DND-41 (cell line): ENCODE measurements around the gene GP9.

Experiments used
- ATAC-seq: fragments of 200-7000 bp; cut with Tn5 transposase; 3 replicates; pipeline ENCODE4 v1.9.1; 2021; ENCODE audit warnings: low read depth; ENCODE audit not compliant: insufficient read depth
- DNase-seq: peaks from one replicate; pipeline ENCODE4 v3.0.0-alpha.2; 2020
- H2AFZ ChIP-seq: 2 replicates; pipeline ENCODE4 v1.6.0; 2012; ENCODE audit warnings: low read depth, low read length
- H3K27ac ChIP-seq: 2 replicates; pipeline ENCODE4 v1.5.1; 2012; ENCODE audit warnings: low read length, inconsistent platforms
- H3K27me3 ChIP-seq: fragments of 200-600 bp; sonication (generic); 2 replicates; pipeline ENCODE4 v1.6.0; 2012; ENCODE audit warnings: low read length, mild to moderate bottlenecking, inconsistent platforms; ENCODE audit not compliant: insufficient read depth, poor library complexity
- H3K36me3 ChIP-seq: 2 replicates; pipeline ENCODE4 v1.5.1; 2012; ENCODE audit warnings: low read length, inconsistent platforms; ENCODE audit not compliant: insufficient read depth
- H3K4me1 ChIP-seq: 2 replicates; pipeline ENCODE4 v1.5.1; 2012; ENCODE audit warnings: mild to moderate bottlenecking, low read length; ENCODE audit not compliant: insufficient read depth
- H3K4me2 ChIP-seq: 2 replicates; pipeline ENCODE4 v1.6.0; 2012; ENCODE audit warnings: mild to moderate bottlenecking, moderate library complexity, low read length, inconsistent platforms; ENCODE audit not compliant: insufficient read depth
- H3K4me3 ChIP-seq, 2 experiments: fragments of 200-600 bp in 1 of 2; shearing (Covaris generic) in 1 of 2; 2 replicates each; pipeline ENCODE4 v1.5.1; 2012 to 2016; ENCODE audit warnings: inconsistent platforms in 2 of 2, low read length in 2 of 2, mild to moderate bottlenecking in 2 of 2, low read depth in 1 of 2, moderate library complexity in 1 of 2
- H3K79me2 ChIP-seq: 2 replicates; pipeline ENCODE4 v1.6.0; 2012; ENCODE audit warnings: low read length, inconsistent platforms; ENCODE audit not compliant: insufficient read depth
- H3K9ac ChIP-seq: 2 replicates; pipeline ENCODE4 v1.6.0; 2012; ENCODE audit warnings: low read depth, mild to moderate bottlenecking, inconsistent platforms, low read length, moderate library complexity
- H3K9me3 ChIP-seq: 2 replicates; pipeline ENCODE4 v1.5.1; 2012; ENCODE audit warnings: low read length, moderate library complexity, mild to moderate bottlenecking, inconsistent platforms; ENCODE audit not compliant: insufficient read depth, severe bottlenecking
- H4K20me1 ChIP-seq: 2 replicates; pipeline ENCODE4 v1.6.0; 2012; ENCODE audit warnings: low read length; ENCODE audit not compliant: insufficient read depth
- EZH2 ChIP-seq: IDR thresholded peaks from 3 replicates; pipeline ENCODE4 v1.6.1; 2012; ENCODE audit warnings: borderline replicate concordance, low read depth, mild to moderate bottlenecking, moderate library complexity, low read length, inconsistent platforms; ENCODE audit not compliant: severe bottlenecking
- TF ChIP-seq, protein P1 (sequence below): IDR thresholded peaks from 2 replicates; pipeline ENCODE4 v1.5.1; 2012; ENCODE audit warnings: borderline replicate concordance, low read length, moderate library complexity, mild to moderate bottlenecking; ENCODE audit not compliant: poor library complexity, severe bottlenecking; ENCODE audit errors: extremely low read depth

Gene GP9

DNA sequence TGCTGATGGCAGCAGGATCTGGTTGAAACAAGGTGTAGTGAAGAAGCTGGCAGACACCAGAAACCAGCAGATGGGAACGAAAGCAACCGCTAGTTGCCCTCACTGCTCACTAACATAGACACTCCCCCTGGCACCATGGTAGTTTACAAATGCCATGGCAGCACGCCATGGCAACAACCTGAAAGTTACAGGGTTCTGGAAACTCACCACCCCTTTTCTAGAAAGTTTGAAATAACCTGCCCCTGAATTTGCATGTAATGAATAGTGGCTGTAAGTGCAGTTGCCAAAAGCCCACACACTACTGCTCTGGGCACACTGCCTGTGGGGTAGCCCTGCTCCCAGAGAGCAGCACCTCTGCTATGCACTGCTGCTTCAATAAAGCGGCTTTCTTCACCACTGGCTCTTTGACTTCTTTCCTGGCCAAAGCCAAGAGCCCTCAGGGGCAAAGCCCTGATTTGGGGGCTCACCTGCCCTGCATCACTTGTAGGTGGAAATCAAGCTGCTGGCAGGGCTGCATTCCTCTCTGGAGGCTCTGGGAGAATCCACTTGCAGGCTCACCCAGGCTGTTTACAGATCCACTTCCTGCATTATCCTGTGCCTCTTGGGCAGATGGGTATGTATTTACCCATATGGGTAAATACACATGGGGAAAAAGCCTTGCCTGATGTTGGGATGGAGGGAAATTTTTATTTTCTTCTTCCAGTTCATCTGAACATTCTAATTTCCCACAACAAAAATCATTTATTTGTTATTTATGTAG, 2.0 kb upstream of the GP9 start:
- Histone ChIP-seq H3K9ac (no peak overlapping the region), H2AFZ (no peak overlapping the region), H3K4me2 (no peak overlapping the region), H3K27me3 (no peaks in the 10 kb centered on the region), H3K4me1 (peaks cover 4% of the 10 kb centered on the region), H3K36me3 (no peaks in the 10 kb centered on the region), H4K20me1 (no peaks in the 10 kb centered on the region), H3K79me2 (no peaks in the 10 kb centered on the region), H3K9me3 (no peaks in the 10 kb centered on the region), H3K27ac (no peak overlapping the region), H3K4me3 (no peak overlapping the region)
- no peak for DNase-seq
- ATAC-seq = no peak
- TF ChIP-seq, protein P1, sequence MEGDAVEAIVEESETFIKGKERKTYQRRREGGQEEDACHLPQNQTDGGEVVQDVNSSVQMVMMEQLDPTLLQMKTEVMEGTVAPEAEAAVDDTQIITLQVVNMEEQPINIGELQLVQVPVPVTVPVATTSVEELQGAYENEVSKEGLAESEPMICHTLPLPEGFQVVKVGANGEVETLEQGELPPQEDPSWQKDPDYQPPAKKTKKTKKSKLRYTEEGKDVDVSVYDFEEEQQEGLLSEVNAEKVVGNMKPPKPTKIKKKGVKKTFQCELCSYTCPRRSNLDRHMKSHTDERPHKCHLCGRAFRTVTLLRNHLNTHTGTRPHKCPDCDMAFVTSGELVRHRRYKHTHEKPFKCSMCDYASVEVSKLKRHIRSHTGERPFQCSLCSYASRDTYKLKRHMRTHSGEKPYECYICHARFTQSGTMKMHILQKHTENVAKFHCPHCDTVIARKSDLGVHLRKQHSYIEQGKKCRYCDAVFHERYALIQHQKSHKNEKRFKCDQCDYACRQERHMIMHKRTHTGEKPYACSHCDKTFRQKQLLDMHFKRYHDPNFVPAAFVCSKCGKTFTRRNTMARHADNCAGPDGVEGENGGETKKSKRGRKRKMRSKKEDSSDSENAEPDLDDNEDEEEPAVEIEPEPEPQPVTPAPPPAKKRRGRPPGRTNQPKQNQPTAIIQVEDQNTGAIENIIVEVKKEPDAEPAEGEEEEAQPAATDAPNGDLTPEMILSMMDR = no peak
- no peak for TF ChIP-seq EZH2

DNA sequence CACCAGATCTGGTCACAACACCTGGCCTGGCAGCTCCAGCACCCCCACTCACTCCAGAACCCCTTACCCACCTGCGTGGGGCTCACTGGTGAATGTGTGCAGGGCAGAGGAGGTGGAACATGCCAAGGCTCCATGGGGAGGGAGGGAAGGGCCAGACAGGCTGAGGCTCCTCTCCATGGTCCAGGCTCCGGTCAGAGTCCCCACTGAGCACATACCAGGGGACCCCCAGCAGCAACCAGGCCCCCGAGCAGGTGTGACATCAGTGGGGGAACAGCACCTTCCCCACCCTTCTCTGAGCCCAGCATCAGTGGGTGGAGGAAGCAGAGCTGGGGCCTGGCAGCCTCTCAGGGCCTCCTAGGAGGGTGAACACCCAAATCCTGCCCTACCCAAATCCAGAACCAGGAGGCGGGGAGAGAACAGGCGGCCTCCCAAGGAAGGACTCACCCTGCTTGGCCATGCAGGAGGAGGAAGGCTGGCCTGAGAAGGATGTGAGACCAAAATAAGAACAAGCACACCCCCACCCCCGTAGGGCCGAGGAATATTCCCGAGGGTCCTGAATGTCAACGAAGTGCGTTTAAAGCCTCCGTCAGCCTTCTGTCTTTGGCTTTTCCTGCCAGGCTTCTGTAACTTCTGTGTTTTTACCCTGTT, 1.1 kb upstream of the GP9 start:
- Histone ChIP-seq H3K9ac (no peak overlapping the region), H2AFZ (no peak overlapping the region), H3K27ac (no peak overlapping the region), H3K79me2 (no peaks in the 10 kb centered on the region), H4K20me1 (no peaks in the 10 kb centered on the region), H3K4me3 (no peak overlapping the region), H3K4me1 (no peaks in the 10 kb centered on the region), H3K9me3 (no peaks in the 10 kb centered on the region), H3K27me3 (no peaks in the 10 kb centered on the region), H3K4me2 (no peak overlapping the region), H3K36me3 (no peaks in the 10 kb centered on the region)
- no peak for TF ChIP-seq EZH2
- TF ChIP-seq, protein P1 = no peak
- DNase-seq = no peak
- ATAC-seq = no peak

DNA sequence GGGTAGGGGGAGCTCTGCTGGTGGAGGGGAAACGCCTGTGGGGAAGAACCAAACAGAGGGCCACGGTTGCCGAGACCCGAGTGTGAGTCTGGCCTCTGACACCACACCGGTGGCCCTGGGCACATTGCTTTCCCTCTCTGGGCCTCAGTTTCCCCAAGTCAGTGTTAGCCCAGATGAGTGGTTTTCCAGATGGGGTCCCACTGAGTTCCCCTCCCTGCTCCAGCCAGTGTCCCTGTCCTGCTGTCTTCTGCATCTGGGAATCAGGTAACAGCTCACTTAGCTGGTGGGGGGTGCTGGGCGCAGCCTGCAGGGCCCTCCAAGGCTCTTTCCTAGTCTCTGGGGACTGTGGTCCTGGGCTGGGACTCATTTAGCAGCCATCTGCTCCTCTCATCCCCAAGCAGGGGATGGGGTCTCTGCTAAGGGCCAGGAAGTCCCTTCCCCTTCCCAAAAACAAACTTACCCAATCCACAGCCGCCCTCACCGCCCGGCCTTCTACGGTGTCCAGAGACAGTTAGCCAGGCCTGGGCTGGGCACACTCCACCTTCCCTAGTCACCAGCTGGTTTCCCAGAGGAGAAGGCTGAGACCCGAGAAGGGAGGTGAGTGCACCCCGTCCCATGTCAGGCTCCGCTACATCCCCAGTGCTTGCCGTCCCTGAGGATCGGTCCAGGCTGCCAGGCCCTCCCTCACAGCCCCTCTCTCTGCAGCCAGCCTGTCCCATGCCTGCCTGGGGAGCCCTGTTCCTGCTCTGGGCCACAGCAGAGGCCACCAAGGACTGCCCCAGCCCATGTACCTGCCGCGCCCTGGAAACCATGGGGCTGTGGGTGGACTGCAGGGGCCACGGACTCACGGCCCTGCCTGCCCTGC, 676 bp downstream of the GP9 start:
- H3K9me3 ChIP-seq = no peaks in the 10 kb centered on the region
- TF ChIP-seq EZH2 = no peak
- TF ChIP-seq, protein P1 = no peak
- H4K20me1 ChIP-seq = no peaks in the 10 kb centered on the region
- no peak overlapping the region for H3K4me2 ChIP-seq
- DNase-seq (no peak), ATAC-seq (no peak)
- H3K27ac ChIP-seq = no peak overlapping the region
- no peak overlapping the region for H3K4me3 ChIP-seq
- H3K27me3 ChIP-seq = no peaks in the 10 kb centered on the region
- no peaks in the 10 kb centered on the region for H3K36me3 ChIP-seq
- no peak overlapping the region for H2AFZ ChIP-seq
- H3K9ac ChIP-seq = no peak overlapping the region
- H3K4me1 ChIP-seq = no peaks in the 10 kb centered on the region
- no peaks in the 10 kb centered on the region for H3K79me2 ChIP-seq
